CD4-positive, alpha-beta T cell (primary cell): Measurements from ENCODE around the gene ACAP1. TPM values are rescaled to one million over a fixed set of nuclear protein-coding genes. Genes with fewer than 3 reads are reported as not detected.

ENCODE experiments used
- ATAC-seq: fragments of 200-7000 bp; cut with Tn5 transposase; one replicate; pipeline ENCODE4 v1.10.0; 2022; ENCODE audit warnings: mild to moderate bottlenecking; ENCODE audit not compliant: poor library complexity
- CTCF ChIA-PET: fragments of 350-600 bp; sonication (Branson Sonifier 250); formaldehyde crosslinking; loops from one replicate; lab custom pipeline; 2021; ENCODE audit warnings: antibody characterized with exemption, inconsistent platforms; lab: Charles Lee
- POLR2A ChIA-PET: fragments of 350-600 bp; sonication (Branson Sonifier 250); formaldehyde crosslinking; loops from one replicate; lab custom pipeline; 2021; ENCODE audit warnings: antibody characterized with exemption, inconsistent platforms; lab: Charles Lee
- DNase-seq, 14 experiments: peaks; one replicate each; pipeline ENCODE4 v3.0.0-alpha.2; 2013 to 2020; ENCODE audit warnings: mixed read lengths in 2 of 14
- H3K27ac ChIP-seq, 2 donors: one replicate each; pipeline versions ENCODE4 v1.5.1 to v1.7.0; 2013; ENCODE audit warnings: low read length in 2 of 2, low read depth in 1 of 2, mild to moderate bottlenecking in 1 of 2
- H3K27me3 ChIP-seq, 2 experiments: 1 replicate in 1 of 2; 2 replicates in 1 of 2; pipeline versions ENCODE4 v1.6.1 to v1.7.0; 2013; ENCODE audit warnings: low read length in 2 of 2, control low read depth in 1 of 2, mild to moderate bottlenecking in 1 of 2, moderate library complexity in 1 of 2; ENCODE audit not compliant: insufficient read depth in 2 of 2, control insufficient read depth in 1 of 2
- H3K36me3 ChIP-seq: one replicate; pipeline ENCODE4 v1.6.1; 2013; ENCODE audit warnings: low read length, control low read depth; ENCODE audit not compliant: insufficient read depth
- H3K4me1 ChIP-seq: one replicate; pipeline ENCODE4 v1.6.1; 2013; ENCODE audit warnings: low read length, control low read depth; ENCODE audit not compliant: insufficient read depth
- H3K4me3 ChIP-seq: one replicate; pipeline ENCODE4 v1.5.1; 2013; ENCODE audit warnings: mild to moderate bottlenecking, low read length, moderate library complexity
- H3K9me3 ChIP-seq, 2 experiments: 1 replicate in 1 of 2; 2 replicates in 1 of 2; pipeline versions ENCODE4 v1.6.1 to v1.7.0; 2013; ENCODE audit warnings: low read length in 2 of 2, mild to moderate bottlenecking in 2 of 2, control low read depth in 1 of 2, moderate library complexity in 1 of 2; ENCODE audit not compliant: control insufficient read depth in 1 of 2, insufficient read depth in 1 of 2
- H3K27ac Mint-ChIP-seq: one replicate; pipeline ENCODE4 v1.8.0; 2020; ENCODE audit warnings: mixed read lengths
- H3K27me3 Mint-ChIP-seq: one replicate; pipeline ENCODE4 v1.8.0; 2021; ENCODE audit warnings: mixed read lengths
- H3K36me3 Mint-ChIP-seq: one replicate; pipeline ENCODE4 v1.8.0; 2021; ENCODE audit warnings: low read depth, mixed read lengths
- H3K4me1 Mint-ChIP-seq: one replicate; pipeline ENCODE4 v1.8.0; 2021; ENCODE audit warnings: low read depth, mixed read lengths
- H3K4me3 Mint-ChIP-seq: one replicate; pipeline ENCODE4 v1.8.0; 2020; ENCODE audit warnings: mild to moderate bottlenecking, mixed read lengths
- H3K9me3 Mint-ChIP-seq: one replicate; pipeline ENCODE4 v1.8.0; 2020; ENCODE audit warnings: mixed read lengths
- CTCF ChIP-seq: fragments of 200-600 bp; IDR thresholded peaks from one replicate; pipeline ENCODE4 v1.8.0; 2022; ENCODE audit warnings: antibody characterized with exemption, mild to moderate bottlenecking
- intact Hi-C, 2 experiments: fragments of 100-400 bp; cut with DNase I in 1 of 2; cut with micrococcal nuclease in 1 of 2; formaldehyde crosslinking; loops; one replicate each; pipeline versions ENCODE4 v1.15.1 to v1.9.0; 2023 to 2025; cut with DNase I, micrococcal nuclease
- total RNA-seq, 174 experiments: library from RNA in 2 of 174; stranded (reverse) in 2 of 174; gene quantifications; one replicate each; pipeline ENCODE4 v1.2.3 and lab custom pipeline; 2021 to 2026

Gene ACAP1
- total RNA-seq, 2 experiments from 2014 or later: 565 to 575 TPM

- DNase-seq (peak; percentile 74 to 98 (median 80)), ATAC-seq (peak; percentile 37)
- intact Hi-C loops: loop anchor here (5.0 kb wide), 4 partner anchors 57 to 173 kb away; partner anchors contain the start of genes CTDNEP1 (in 1 of the 2), ELP5 (in 1 of the 2), FGF11 (in 1 of the 2) and POLR2A (in 1 of the 2)
- CTCF ChIA-PET: interaction anchor here (1.2 to 1.5 kb wide), 4 partner anchors 12 to 28 kb away, joined by 3 to 4 read pairs (median 4); partner anchors contain the start of genes ACAP1 and NEURL4
- POLR2A ChIA-PET: interaction anchor here (0.6 to 4.1 kb wide), 15 partner anchors 12 to 914 kb away, joined by 3 to 52 read pairs (median 4); partner anchors contain the start of genes ACAP1, CTDNEP1, GABARAP and MPDU1
- Mint-ChIP-seq H3K36me3 (peaks cover 65% of the 10 kb centered on the region), H3K9me3 (no peaks in the 10 kb centered on the region), H3K27ac (peak overlapping the region; percentile 98), H3K4me3 (peak overlapping the region; percentile 92), H3K4me1 (peaks cover 60% of the 10 kb centered on the region), H3K27me3 (no peaks in the 10 kb centered on the region)
- no peaks in the 10 kb centered on the region for H3K27me3 ChIP-seq
- no peak for TF ChIP-seq CTCF
- peak overlapping the region; percentile 97 to 99 for H3K27ac ChIP-seq
- peaks cover 47% of the 10 kb centered on the region for H3K36me3 ChIP-seq
- H3K4me3 ChIP-seq: peak overlapping the region; percentile 76
- H3K4me1 ChIP-seq: peaks cover 56% of the 10 kb centered on the region
- H3K9me3 ChIP-seq: no peaks in the 10 kb centered on the region
These were observed 27.5 kb upstream of the ACAP1 start for GRCh38 chr17:7308625-7309433.

GRCh38 chr17:7309628-7310027 lies 26.7 kb upstream of the ACAP1 start:
- no peaks in the 10 kb centered on the region for H3K27me3 Mint-ChIP-seq
- intact Hi-C loops: loop anchor here (5.0 kb wide), 4 partner anchors 57 to 173 kb away; partner anchors contain the start of genes CTDNEP1 (in 1 of the 2), ELP5 (in 1 of the 2), FGF11 (in 1 of the 2) and POLR2A (in 1 of the 2)
- CTCF ChIA-PET: interaction anchor here (1.2 to 1.5 kb wide), 3 partner anchors 15 to 27 kb away, joined by 3 to 4 read pairs (median 3); partner anchors contain the start of genes ACAP1 and NEURL4

More at GRCh38 chr17:7309628-7310027, 26.7 kb upstream of the ACAP1 start:
- DNase-seq (no peak), ATAC-seq (no peak)
- H3K4me1 Mint-ChIP-seq: peaks cover 68% of the 10 kb centered on the region
- peaks cover 55% of the 10 kb centered on the region for H3K36me3 ChIP-seq
- H3K27ac Mint-ChIP-seq: peak overlapping the region; percentile 98
- no peaks in the 10 kb centered on the region for H3K9me3 ChIP-seq
- peak overlapping the region; percentile 76 for H3K4me3 ChIP-seq
- no peaks in the 10 kb centered on the region for H3K9me3 Mint-ChIP-seq
- H3K27ac ChIP-seq: peak overlapping the region; percentile 97 to 99
- no peaks in the 10 kb centered on the region for H3K27me3 ChIP-seq
- peaks cover 64% of the 10 kb centered on the region for H3K4me1 ChIP-seq
- POLR2A ChIA-PET: interaction anchor here (0.6 to 4.1 kb wide), 13 partner anchors 21 to 913 kb away, joined by 3 to 52 read pairs (median 4); partner anchors contain the start of genes ACAP1, CTDNEP1, GABARAP and MPDU1
- H3K4me3 Mint-ChIP-seq: peak overlapping the region; percentile 92
- H3K36me3 Mint-ChIP-seq: peaks cover 73% of the 10 kb centered on the region
- TF ChIP-seq CTCF: no peak
